Left renal cortex interstitium (tissue), 4 donors: ENCODE results near the gene BRIP1. TPM values are rescaled to one million over a fixed set of nuclear protein-coding genes. Genes with fewer than 3 reads are reported as not detected.
"Not testable (repeated sequence)": the region's sequence is repeated elsewhere in the genome, so short reads cannot be mapped to it uniquely, and the experiment has no call there.

Source experiments
- DNase-seq, 4 donors: peaks; one replicate each; pipeline ENCODE4 v3.0.0-alpha.2; 2013; ENCODE audit warnings: low read depth in 4 of 4, low spot score in 2 of 4, missing footprints in 1 of 4
- polyA plus RNA-seq, 4 donors: library from polyadenylated mRNA; unstranded; fragments of 120-200 nt; gene quantifications; one replicate each; pipeline ENCODE4 v1.2.1, GENCODE V29; 2013; ENCODE audit not compliant: insufficient read length in 4 of 4

Gene BRIP1
- polyA plus RNA-seq, 4 donors: 8.4 to 11.8 (median 11.0) TPM

GRCh38 chr17:61673019-61673897, 190.1 kb downstream of the BRIP1 start:
- not testable (repeated sequence) for DNase-seq

- DNase-seq: no peak
Observed at GRCh38 chr17:61672140-61672539, 191.2 kb downstream of the BRIP1 start.

GRCh38 chr17:61670691-61671090, 192.6 kb downstream of the BRIP1 start:
- no peak for DNase-seq

- no peak for DNase-seq
Observed at GRCh38 chr17:61669522-61669921, 193.8 kb downstream of the BRIP1 start.

GRCh38 chr17:61668486-61668885, 194.8 kb downstream of the BRIP1 start:
- DNase-seq: no peak

- DNase-seq: not testable (repeated sequence)
Observed at GRCh38 chr17:61666406-61667088, 196.8 kb downstream of the BRIP1 start.

- DNase-seq: no peak
Observed at GRCh38 chr17:61663310-61663709, 200.0 kb downstream of the BRIP1 start.

GRCh38 chr17:61662741-61663140, 200.6 kb downstream of the BRIP1 start:
- no peak for DNase-seq

GRCh38 chr17:61662186-61662585, 201.1 kb downstream of the BRIP1 start:
- no peak for DNase-seq

GRCh38 chr17:61660746-61661485, 202.4 kb downstream of the BRIP1 start:
- DNase-seq: no peak

- no peak for DNase-seq
Observed at GRCh38 chr17:61659437-61659836, 203.9 kb downstream of the BRIP1 start.

- DNase-seq: no peak
Observed at GRCh38 chr17:61658183-61658582, 205.1 kb downstream of the BRIP1 start.

GRCh38 chr17:61657338-61657737, 206.0 kb downstream of the BRIP1 start:
- no peak for DNase-seq

- DNase-seq: no peak
Observed at GRCh38 chr17:61656721-61657217, 206.6 kb downstream of the BRIP1 start.

GRCh38 chr17:61650749-61651148, 212.6 kb downstream of the BRIP1 start:
- DNase-seq: no peak

GRCh38 chr17:61648587-61648986, 214.7 kb downstream of the BRIP1 start:
- no peak for DNase-seq

GRCh38 chr17:61647047-61647446, 216.3 kb downstream of the BRIP1 start:
- no peak for DNase-seq

GRCh38 chr17:61646482-61646881, 216.8 kb downstream of the BRIP1 start:
- no peak for DNase-seq

- DNase-seq: no peak
Observed at GRCh38 chr17:61645920-61646319, 217.4 kb downstream of the BRIP1 start.

GRCh38 chr17:61644800-61645774, 218.2 kb downstream of the BRIP1 start:
- DNase-seq: no peak
